Glomerular visceral epithelial cell (primary cell): ENCODE data around the gene SCYL3.

ENCODE experiments used
- DNase-seq: peaks from one replicate; pipeline ENCODE4 v3.0.0-alpha.2; 2016; ENCODE audit errors: extremely low spot score

Gene SCYL3

GRCh38 chr1:169900571-169900970 is 6.9 kb upstream of the SCYL3 start:
- no peak for DNase-seq

- DNase-seq = no peak
Measured at GRCh38 chr1:169899519-169900217, 6.0 kb upstream of the SCYL3 start.

GRCh38 chr1:169896013-169896412 is 2.3 kb upstream of the SCYL3 start:
- DNase-seq = no peak

GRCh38 chr1:169894424-169895145 is 889 bp upstream of the SCYL3 start:
- no peak for DNase-seq

GRCh38 chr1:169892927-169893644 is 610 bp downstream of the SCYL3 start:
- peak; percentile 31 for DNase-seq

- no peak for DNase-seq
Measured at GRCh38 chr1:169892176-169892926, 1.3 kb downstream of the SCYL3 start.

GRCh38 chr1:169891539-169891885 is 2.2 kb downstream of the SCYL3 start:
- DNase-seq = no peak

- DNase-seq = peak; percentile 6
Measured at GRCh38 chr1:169890761-169891538, 2.7 kb downstream of the SCYL3 start.

- DNase-seq = no peak
Measured at GRCh38 chr1:169889871-169890270, 3.8 kb downstream of the SCYL3 start.

- no peak for DNase-seq
Measured at GRCh38 chr1:169886931-169887330, 6.8 kb downstream of the SCYL3 start.

- DNase-seq = no peak
Measured at GRCh38 chr1:169886422-169886821, 7.3 kb downstream of the SCYL3 start.

GRCh38 chr1:169885207-169885606 is 8.5 kb downstream of the SCYL3 start:
- DNase-seq = no peak

- DNase-seq = no peak
Measured at GRCh38 chr1:169884634-169885033, 9.1 kb downstream of the SCYL3 start.

GRCh38 chr1:169882039-169882511 is 11.6 kb downstream of the SCYL3 start:
- no peak for DNase-seq

- no peak for DNase-seq
Measured at GRCh38 chr1:169879034-169879840, 14.5 kb downstream of the SCYL3 start.

- no peak for DNase-seq
Measured at GRCh38 chr1:169878498-169878897, 15.2 kb downstream of the SCYL3 start.

GRCh38 chr1:169877800-169878491 is 15.8 kb downstream of the SCYL3 start:
- DNase-seq = no peak

- DNase-seq = peak; percentile 4
Measured at GRCh38 chr1:169874229-169874628, 19.5 kb downstream of the SCYL3 start.

GRCh38 chr1:169873582-169874199 is 20.0 kb downstream of the SCYL3 start:
- DNase-seq = no peak
